ENCODE results near the gene ZBTB16. TPM values are rescaled to one million over a fixed set of nuclear protein-coding genes. Genes with fewer than 3 reads are reported as not detected.

ZBTB16 gene
- total and polyA plus RNA-seq, 2 of the 4 experiments (the other 2 are of a cell fraction), result not detected

DNA sequence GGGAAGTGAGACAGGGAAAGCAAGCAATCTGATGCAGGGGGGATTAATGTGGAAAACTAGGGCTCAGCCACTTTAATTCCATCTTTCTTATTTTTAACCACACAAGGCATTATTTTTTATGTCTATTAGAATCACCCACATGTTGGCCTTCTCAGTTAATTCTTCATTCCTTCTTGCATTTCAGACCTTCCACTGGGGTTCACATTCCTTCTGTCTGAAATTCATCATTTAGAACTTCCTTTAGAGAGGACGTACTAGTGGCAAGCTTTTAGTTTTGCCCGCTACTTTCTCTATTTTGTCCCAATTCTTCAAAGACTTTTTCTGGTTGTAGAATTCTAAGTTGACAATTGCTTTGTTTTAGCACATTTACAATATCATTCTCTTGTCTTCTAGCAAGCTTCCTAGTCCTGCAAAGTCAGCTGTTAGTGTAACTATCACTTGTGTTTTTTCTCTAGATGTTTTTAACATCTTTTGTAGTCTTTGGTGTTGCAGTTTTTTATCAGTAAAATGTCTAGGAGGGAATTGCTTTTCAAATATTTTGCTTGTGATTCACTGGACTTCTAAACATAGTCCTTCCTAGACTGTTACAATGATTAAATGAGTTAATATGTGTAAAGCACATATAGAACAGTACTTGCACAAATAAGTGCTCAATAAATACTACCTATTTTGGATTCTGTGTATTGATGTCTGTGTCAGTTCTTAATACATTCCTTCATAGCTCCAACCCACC is 231.2 kb downstream of the ZBTB16 start:
- no peak overlapping the region for H3K4me2 ChIP-seq (ENCODE audit: low read depth, low read length)
- no peak overlapping the region for H3K4ac ChIP-seq (ENCODE audit: low read depth, low read length)
- in situ Hi-C loops (cut with MboI; ENCODE audit: low sequenced_read_pairs) (no loop called here), intact Hi-C loops (cut with micrococcal nuclease) (loop anchor here (10.0 kb wide), 1 partner anchor 1214 kb away; the partner anchor contains the start of gene CADM1), dilution Hi-C loops (cut with HindIII; ENCODE audit: low sequenced_read_pairs, unreplicated experiment) (no loop called here)
- H3K79me1 ChIP-seq (ENCODE audit: low read depth in 1 of 2, low read length in 2 of 2), result peaks cover 0 to 4% of the 10 kb centered on the region in 2 experiments; a peak in 2 of 4 replicates
- no peak overlapping the region for H2AFZ ChIP-seq (replicated peaks; ENCODE audit: low read length, poor library complexity)
- H3K4me1 ChIP-seq (ENCODE audit: control insufficient read depth, insufficient read depth, low read length), result peaks cover 13% of the 10 kb centered on the region
- H3K4me3 ChIP-seq (ENCODE audit: insufficient read depth, low read depth, low read length), result no peak overlapping the region
- H3K27me3 ChIP-seq (ENCODE audit: control insufficient read depth, insufficient read depth, low read length), result no peaks in the 10 kb centered on the region
- H3K56ac ChIP-seq (ENCODE audit: extremely low read depth, insufficient read depth, low read length), result no peak overlapping the region
- WGBS, 2 experiments (ENCODE audit: extremely low coverage in 2 of 2, insufficient read length in 1 of 2), result no CpG with 5 or more reads among the region's 2 CpGs
- TF ChIP-seq, protein P1, sequence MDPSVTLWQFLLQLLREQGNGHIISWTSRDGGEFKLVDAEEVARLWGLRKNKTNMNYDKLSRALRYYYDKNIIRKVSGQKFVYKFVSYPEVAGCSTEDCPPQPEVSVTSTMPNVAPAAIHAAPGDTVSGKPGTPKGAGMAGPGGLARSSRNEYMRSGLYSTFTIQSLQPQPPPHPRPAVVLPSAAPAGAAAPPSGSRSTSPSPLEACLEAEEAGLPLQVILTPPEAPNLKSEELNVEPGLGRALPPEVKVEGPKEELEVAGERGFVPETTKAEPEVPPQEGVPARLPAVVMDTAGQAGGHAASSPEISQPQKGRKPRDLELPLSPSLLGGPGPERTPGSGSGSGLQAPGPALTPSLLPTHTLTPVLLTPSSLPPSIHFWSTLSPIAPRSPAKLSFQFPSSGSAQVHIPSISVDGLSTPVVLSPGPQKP (IDR thresholded peaks at IDR 0.05; ENCODE audit: borderline replicate concordance, low read depth, low read length), result no peak
- TF ChIP-seq RAD21 (IDR thresholded peaks at IDR 0.05; ENCODE audit: low read length), result no peak
- no peak for TF ChIP-seq FOS (IDR thresholded peaks at IDR 0.05; ENCODE audit: low read depth, low read length)
- no peak for TF ChIP-seq MAFK (IDR thresholded peaks at IDR 0.05; ENCODE audit: low read depth, low read length)
- TF ChIP-seq CHD1 (IDR thresholded peaks at IDR 0.05; ENCODE audit: low read depth, low read length), result no peak
- TF ChIP-seq SMC3 (IDR thresholded peaks at IDR 0.05; ENCODE audit: low read depth, low read length), result no peak
- H4K8ac ChIP-seq (ENCODE audit: low read depth in 2 of 2, low read length in 2 of 2), result no peak overlapping the region
- no peaks in the 10 kb centered on the region for H3K36me3 ChIP-seq (ENCODE audit: control insufficient read depth, insufficient read depth, low read length)
- peaks cover 9% of the 10 kb centered on the region for H3K9me3 ChIP-seq (ENCODE audit: control insufficient read depth, insufficient read depth, low read length)
- no peak overlapping the region; the same call in 1 of the 2 replicates for H4K5ac ChIP-seq (ENCODE audit: low read depth, low read length)
- peaks cover 5% of the 10 kb centered on the region; the same call in 1 of the 2 replicates for H3K9me1 ChIP-seq (ENCODE audit: insufficient read depth, low read length)
- no peak overlapping the region for H3K9ac ChIP-seq (ENCODE audit: low read depth, low read length)
- no peak overlapping the region for H3K27ac ChIP-seq (ENCODE audit: insufficient read depth, low read length)
- no peak overlapping the region for H4K91ac ChIP-seq (ENCODE audit: insufficient read depth, low read depth, low read length)
- peak overlapping the region; percentile 93; the same call in 1 of the 2 replicates for H3K18ac ChIP-seq (ENCODE audit: low read depth, low read length)
- H3K23ac ChIP-seq (ENCODE audit: low read depth, low read length), result no peak overlapping the region
- DNase-seq (no peak), ATAC-seq (ENCODE audit: low read depth) (no peak)
- no peak overlapping the region for H2BK120ac ChIP-seq (ENCODE audit: low read depth, low read length)
- H2BK5ac ChIP-seq (ENCODE audit: low read depth, low read length, poor library complexity, severe bottlenecking), result peak overlapping the region; percentile 98
- no TSS peak for BruUV-seq (replicated peaks)
- H2BK15ac ChIP-seq (ENCODE audit: low read depth, low read length), result peak overlapping the region; percentile 22; the same call in 1 of the 3 replicates
- CTCF ChIA-PET, result no interaction called here
- H2BK20ac ChIP-seq (ENCODE audit: low read depth, low read length), result peak overlapping the region; percentile 60; the same call in 1 of the 2 replicates
- no peak overlapping the region for H2AK5ac ChIP-seq (ENCODE audit: low read depth, low read length)
- no peaks in the 10 kb centered on the region for H4K20me1 ChIP-seq (ENCODE audit: insufficient read depth, low read length)
- POLR2A ChIA-PET (ENCODE audit: unreplicated experiment), result no interaction called here
- no peak overlapping the region for H2AK9ac ChIP-seq (replicated peaks; ENCODE audit: low read depth, low read length, poor library complexity)
- no peak overlapping the region for H3K14ac ChIP-seq (replicated peaks; ENCODE audit: low read depth, low read length)

Measured in IMR-90 (cell line).